ENCODE data around the gene XK. TPM values are rescaled to one million over a fixed set of nuclear protein-coding genes. Genes with fewer than 3 reads are reported as not detected.
A peak's percentile ranks its signal among the peaks of the same experiment; 100 is the strongest.

Gene XK
- total and polyA plus RNA-seq, 10 of the 15 experiments (the other 5 are each of a cell fraction or from before 2014, with no cell fraction given), result not detected

DNA sequence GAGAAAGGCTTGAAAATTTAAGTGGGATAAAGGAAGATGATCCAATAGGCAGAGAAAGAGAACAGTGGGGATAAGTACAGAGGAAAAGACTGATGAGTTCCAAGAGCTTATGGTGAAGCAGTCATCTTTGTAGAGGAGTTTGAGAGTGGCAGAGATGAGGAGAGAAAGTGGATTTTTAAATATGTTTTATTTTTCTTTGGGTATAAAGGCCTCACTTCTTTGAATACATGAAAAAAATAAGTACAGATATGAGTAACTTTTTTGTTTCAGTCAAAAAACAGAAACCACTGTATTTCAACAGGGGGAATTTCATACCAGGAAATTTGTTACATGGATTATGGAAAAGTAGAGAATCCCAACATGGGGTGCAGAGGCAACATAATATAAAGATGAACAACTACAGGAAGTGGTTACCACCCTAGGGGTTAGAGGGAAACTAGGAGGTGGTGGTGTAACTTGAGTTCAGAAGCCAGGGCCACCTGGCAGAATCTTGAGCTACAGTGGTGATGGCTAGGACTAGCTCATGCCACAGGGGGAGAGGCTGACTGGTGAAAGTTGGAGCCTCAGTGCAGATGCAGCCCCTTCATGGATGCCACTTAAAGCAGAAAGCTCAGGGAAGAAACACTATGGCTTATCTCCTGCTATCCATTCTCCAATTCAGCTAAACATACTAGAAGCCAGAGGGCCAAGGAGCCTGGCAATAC is 90.8 kb downstream of the XK start (continued):
- TF ChIP-seq, protein P1, sequence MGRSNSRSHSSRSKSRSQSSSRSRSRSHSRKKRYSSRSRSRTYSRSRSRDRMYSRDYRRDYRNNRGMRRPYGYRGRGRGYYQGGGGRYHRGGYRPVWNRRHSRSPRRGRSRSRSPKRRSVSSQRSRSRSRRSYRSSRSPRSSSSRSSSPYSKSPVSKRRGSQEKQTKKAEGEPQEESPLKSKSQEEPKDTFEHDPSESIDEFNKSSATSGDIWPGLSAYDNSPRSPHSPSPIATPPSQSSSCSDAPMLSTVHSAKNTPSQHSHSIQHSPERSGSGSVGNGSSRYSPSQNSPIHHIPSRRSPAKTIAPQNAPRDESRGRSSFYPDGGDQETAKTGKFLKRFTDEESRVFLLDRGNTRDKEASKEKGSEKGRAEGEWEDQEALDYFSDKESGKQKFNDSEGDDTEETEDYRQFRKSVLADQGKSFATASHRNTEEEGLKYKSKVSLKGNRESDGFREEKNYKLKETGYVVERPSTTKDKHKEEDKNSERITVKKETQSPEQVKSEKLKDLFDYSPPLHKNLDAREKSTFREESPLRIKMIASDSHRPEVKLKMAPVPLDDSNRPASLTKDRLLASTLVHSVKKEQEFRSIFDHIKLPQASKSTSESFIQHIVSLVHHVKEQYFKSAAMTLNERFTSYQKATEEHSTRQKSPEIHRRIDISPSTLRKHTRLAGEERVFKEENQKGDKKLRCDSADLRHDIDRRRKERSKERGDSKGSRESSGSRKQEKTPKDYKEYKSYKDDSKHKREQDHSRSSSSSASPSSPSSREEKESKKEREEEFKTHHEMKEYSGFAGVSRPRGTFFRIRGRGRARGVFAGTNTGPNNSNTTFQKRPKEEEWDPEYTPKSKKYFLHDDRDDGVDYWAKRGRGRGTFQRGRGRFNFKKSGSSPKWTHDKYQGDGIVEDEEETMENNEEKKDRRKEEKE (IDR thresholded peaks at IDR 0.05), result no peak
- TF ChIP-seq DPF2 (IDR thresholded peaks at IDR 0.05), result peak; percentile 84
- TF ChIP-seq YBX1 (IDR thresholded peaks at IDR 0.05), result no peak
- peak; percentile 82 for TF ChIP-seq IKZF1 (conservative IDR thresholded peaks at IDR 0.05)
- no peak for TF ChIP-seq USF2 (IDR thresholded peaks at IDR 0.05; ENCODE audit: borderline replicate concordance, low read depth, low read length)
- 0 out of 2 replicates have a peak, but pooled peaks have one; percentile 37 for TF ChIP-seq TCF12 (IDR thresholded peaks at IDR 0.05; ENCODE audit: low read depth, low read length)
- TF ChIP-seq, protein P2, sequence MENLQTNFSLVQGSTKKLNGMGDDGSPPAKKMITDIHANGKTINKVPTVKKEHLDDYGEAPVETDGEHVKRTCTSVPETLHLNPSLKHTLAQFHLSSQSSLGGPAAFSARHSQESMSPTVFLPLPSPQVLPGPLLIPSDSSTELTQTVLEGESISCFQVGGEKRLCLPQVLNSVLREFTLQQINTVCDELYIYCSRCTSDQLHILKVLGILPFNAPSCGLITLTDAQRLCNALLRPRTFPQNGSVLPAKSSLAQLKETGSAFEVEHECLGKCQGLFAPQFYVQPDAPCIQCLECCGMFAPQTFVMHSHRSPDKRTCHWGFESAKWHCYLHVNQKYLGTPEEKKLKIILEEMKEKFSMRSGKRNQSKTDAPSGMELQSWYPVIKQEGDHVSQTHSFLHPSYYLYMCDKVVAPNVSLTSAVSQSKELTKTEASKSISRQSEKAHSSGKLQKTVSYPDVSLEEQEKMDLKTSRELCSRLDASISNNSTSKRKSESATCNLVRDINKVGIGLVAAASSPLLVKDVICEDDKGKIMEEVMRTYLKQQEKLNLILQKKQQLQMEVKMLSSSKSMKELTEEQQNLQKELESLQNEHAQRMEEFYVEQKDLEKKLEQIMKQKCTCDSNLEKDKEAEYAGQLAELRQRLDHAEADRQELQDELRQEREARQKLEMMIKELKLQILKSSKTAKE (IDR thresholded peaks at IDR 0.05; ENCODE audit: low read depth, poor library complexity, severe bottlenecking), result peak; percentile 11
- peak; percentile 19; the same call in 1 of the 2 replicates for TF ChIP-seq NFIC (IDR thresholded peaks at IDR 0.05; ENCODE audit: low read depth, low read length)
- TF ChIP-seq TCF3 (IDR thresholded peaks at IDR 0.05; ENCODE audit: borderline replicate concordance, insufficient read depth, low read depth, low read length), result no peak
- no peak for TF ChIP-seq RB1 (IDR thresholded peaks at IDR 0.05; ENCODE audit: borderline replicate concordance)
- no peak for TF ChIP-seq ZBED1 (IDR thresholded peaks at IDR 0.05; ENCODE audit: borderline replicate concordance)
- no peak for TF ChIP-seq ZNF24 (IDR thresholded peaks at IDR 0.05)
- TF ChIP-seq, protein P3, sequence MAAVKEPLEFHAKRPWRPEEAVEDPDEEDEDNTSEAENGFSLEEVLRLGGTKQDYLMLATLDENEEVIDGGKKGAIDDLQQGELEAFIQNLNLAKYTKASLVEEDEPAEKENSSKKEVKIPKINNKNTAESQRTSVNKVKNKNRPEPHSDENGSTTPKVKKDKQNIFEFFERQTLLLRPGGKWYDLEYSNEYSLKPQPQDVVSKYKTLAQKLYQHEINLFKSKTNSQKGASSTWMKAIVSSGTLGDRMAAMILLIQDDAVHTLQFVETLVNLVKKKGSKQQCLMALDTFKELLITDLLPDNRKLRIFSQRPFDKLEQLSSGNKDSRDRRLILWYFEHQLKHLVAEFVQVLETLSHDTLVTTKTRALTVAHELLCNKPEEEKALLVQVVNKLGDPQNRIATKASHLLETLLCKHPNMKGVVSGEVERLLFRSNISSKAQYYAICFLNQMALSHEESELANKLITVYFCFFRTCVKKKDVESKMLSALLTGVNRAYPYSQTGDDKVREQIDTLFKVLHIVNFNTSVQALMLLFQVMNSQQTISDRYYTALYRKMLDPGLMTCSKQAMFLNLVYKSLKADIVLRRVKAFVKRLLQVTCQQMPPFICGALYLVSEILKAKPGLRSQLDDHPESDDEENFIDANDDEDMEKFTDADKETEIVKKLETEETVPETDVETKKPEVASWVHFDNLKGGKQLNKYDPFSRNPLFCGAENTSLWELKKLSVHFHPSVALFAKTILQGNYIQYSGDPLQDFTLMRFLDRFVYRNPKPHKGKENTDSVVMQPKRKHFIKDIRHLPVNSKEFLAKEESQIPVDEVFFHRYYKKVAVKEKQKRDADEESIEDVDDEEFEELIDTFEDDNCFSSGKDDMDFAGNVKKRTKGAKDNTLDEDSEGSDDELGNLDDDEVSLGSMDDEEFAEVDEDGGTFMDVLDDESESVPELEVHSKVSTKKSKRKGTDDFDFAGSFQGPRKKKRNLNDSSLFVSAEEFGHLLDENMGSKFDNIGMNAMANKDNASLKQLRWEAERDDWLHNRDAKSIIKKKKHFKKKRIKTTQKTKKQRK (IDR thresholded peaks at IDR 0.05; ENCODE audit: low read depth, low read length), result no peak
- no peak for TF ChIP-seq RELA (IDR thresholded peaks at IDR 0.05; ENCODE audit: borderline replicate concordance, partially characterized antibody)
- TF ChIP-seq PAX5 (IDR thresholded peaks at IDR 0.05; ENCODE audit: borderline replicate concordance, low read depth, low read length), result no peak
- peak; percentile 82 to 84; a peak in 3 of 4 replicates for TF ChIP-seq IKZF2 (IDR thresholded peaks at IDR 0.05)
- no peak for TF ChIP-seq MYB (IDR thresholded peaks at IDR 0.05; ENCODE audit: borderline replicate concordance, low read depth, low read length)
